ENCODE results near the gene SH3GL3. TPM values are rescaled to one million over a fixed set of nuclear protein-coding genes. Genes with fewer than 3 reads are reported as not detected.

SH3GL3 gene
- total RNA-seq, 2 experiments from 2014 or later: not detected

- H3K9me3 Mint-ChIP-seq: peaks cover 7% of the 10 kb centered on the region
- H3K27me3 Mint-ChIP-seq: no peaks in the 10 kb centered on the region
- intact Hi-C loops (cut with DNase I, micrococcal nuclease): no loop called here
- Histone ChIP-seq H3K36me3 (ENCODE audit: insufficient read depth, low read length) (no peaks in the 10 kb centered on the region), H3K4me1 (ENCODE audit: insufficient read depth, low read length) (no peaks in the 10 kb centered on the region), H3K4me3 (ENCODE audit: low read length) (no peak overlapping the region), H3K27ac (ENCODE audit: low read depth in 1 of 2, low read length in 2 of 2) (no peak overlapping the region), H3K9me3 (ENCODE audit: control insufficient read depth in 1 of 2, insufficient read depth in 1 of 2, low read length in 2 of 2) (peaks cover 0 to 7% of the 10 kb centered on the region in 2 experiments), H3K27me3 (ENCODE audit: control insufficient read depth in 1 of 2, insufficient read depth in 2 of 2, low read length in 2 of 2) (no peaks in the 10 kb centered on the region)
- DNase-seq: no peak
- ChIA-PET CTCF (no interaction called here), POLR2A (no interaction called here)
- no peak for ATAC-seq (ENCODE audit: poor library complexity)
- no peak overlapping the region for H3K4me3 Mint-ChIP-seq
- no peak overlapping the region for H3K27ac Mint-ChIP-seq
- H3K4me1 Mint-ChIP-seq (ENCODE audit: low read depth): no peaks in the 10 kb centered on the region
- no peaks in the 10 kb centered on the region for H3K36me3 Mint-ChIP-seq (ENCODE audit: low read depth)
- TF ChIP-seq, protein P1, sequence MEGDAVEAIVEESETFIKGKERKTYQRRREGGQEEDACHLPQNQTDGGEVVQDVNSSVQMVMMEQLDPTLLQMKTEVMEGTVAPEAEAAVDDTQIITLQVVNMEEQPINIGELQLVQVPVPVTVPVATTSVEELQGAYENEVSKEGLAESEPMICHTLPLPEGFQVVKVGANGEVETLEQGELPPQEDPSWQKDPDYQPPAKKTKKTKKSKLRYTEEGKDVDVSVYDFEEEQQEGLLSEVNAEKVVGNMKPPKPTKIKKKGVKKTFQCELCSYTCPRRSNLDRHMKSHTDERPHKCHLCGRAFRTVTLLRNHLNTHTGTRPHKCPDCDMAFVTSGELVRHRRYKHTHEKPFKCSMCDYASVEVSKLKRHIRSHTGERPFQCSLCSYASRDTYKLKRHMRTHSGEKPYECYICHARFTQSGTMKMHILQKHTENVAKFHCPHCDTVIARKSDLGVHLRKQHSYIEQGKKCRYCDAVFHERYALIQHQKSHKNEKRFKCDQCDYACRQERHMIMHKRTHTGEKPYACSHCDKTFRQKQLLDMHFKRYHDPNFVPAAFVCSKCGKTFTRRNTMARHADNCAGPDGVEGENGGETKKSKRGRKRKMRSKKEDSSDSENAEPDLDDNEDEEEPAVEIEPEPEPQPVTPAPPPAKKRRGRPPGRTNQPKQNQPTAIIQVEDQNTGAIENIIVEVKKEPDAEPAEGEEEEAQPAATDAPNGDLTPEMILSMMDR (IDR thresholded peaks at IDR 0.05): no peak
Observed at GRCh38 chr15:83483612-83484011, 36.5 kb downstream of the SH3GL3 start.

- ATAC-seq (ENCODE audit: poor library complexity) (no peak), DNase-seq (no peak)
- POLR2A ChIA-PET: no interaction called here
- Histone ChIP-seq H3K27me3 (ENCODE audit: control insufficient read depth in 1 of 2, insufficient read depth in 2 of 2, low read length in 2 of 2) (no peaks in the 10 kb centered on the region), H3K4me1 (ENCODE audit: insufficient read depth, low read length) (no peaks in the 10 kb centered on the region), H3K36me3 (ENCODE audit: insufficient read depth, low read length) (no peaks in the 10 kb centered on the region), H3K4me3 (ENCODE audit: low read length) (no peak overlapping the region), H3K9me3 (ENCODE audit: control insufficient read depth in 1 of 2, insufficient read depth in 1 of 2, low read length in 2 of 2) (peaks cover 0 to 7% of the 10 kb centered on the region in 2 experiments), H3K27ac (ENCODE audit: low read depth in 1 of 2, low read length in 2 of 2) (no peak overlapping the region)
- intact Hi-C loops (cut with DNase I, micrococcal nuclease): no loop called here
- Mint-ChIP-seq H3K4me3 (no peak overlapping the region), H3K36me3 (ENCODE audit: low read depth) (no peaks in the 10 kb centered on the region), H3K27me3 (no peaks in the 10 kb centered on the region), H3K27ac (no peak overlapping the region), H3K4me1 (ENCODE audit: low read depth) (no peaks in the 10 kb centered on the region), H3K9me3 (peaks cover 7% of the 10 kb centered on the region)
- CTCF ChIA-PET: no interaction called here
- TF ChIP-seq, protein P1 (IDR thresholded peaks at IDR 0.05): no peak
Observed at GRCh38 chr15:83484636-83485035, 37.5 kb downstream of the SH3GL3 start.

- TF ChIP-seq, protein P1 (IDR thresholded peaks at IDR 0.05): no peak
- DNase-seq: no peak
- Mint-ChIP-seq H3K9me3 (peaks cover 7% of the 10 kb centered on the region), H3K4me3 (no peak overlapping the region), H3K4me1 (ENCODE audit: low read depth) (no peaks in the 10 kb centered on the region), H3K27ac (no peak overlapping the region), H3K27me3 (no peaks in the 10 kb centered on the region), H3K36me3 (ENCODE audit: low read depth) (no peaks in the 10 kb centered on the region)
- ATAC-seq (ENCODE audit: poor library complexity): no peak
- no peaks in the 10 kb centered on the region for H3K27me3 ChIP-seq (ENCODE audit: control insufficient read depth in 1 of 2, insufficient read depth in 2 of 2, low read length in 2 of 2)
- intact Hi-C loops (cut with DNase I, micrococcal nuclease): no loop called here
- H3K9me3 ChIP-seq (ENCODE audit: control insufficient read depth in 1 of 2, insufficient read depth in 1 of 2, low read length in 2 of 2): peaks cover 0 to 7% of the 10 kb centered on the region in 2 experiments
- no peaks in the 10 kb centered on the region for H3K4me1 ChIP-seq (ENCODE audit: insufficient read depth, low read length)
- no peak overlapping the region for H3K27ac ChIP-seq (ENCODE audit: low read depth in 1 of 2, low read length in 2 of 2)
- no peaks in the 10 kb centered on the region for H3K36me3 ChIP-seq (ENCODE audit: insufficient read depth, low read length)
- no peak overlapping the region for H3K4me3 ChIP-seq (ENCODE audit: low read length)
- POLR2A ChIA-PET: no interaction called here
- CTCF ChIA-PET: no interaction called here
Observed at GRCh38 chr15:83486363-83486762, 39.2 kb downstream of the SH3GL3 start.
